ENCODE measurements around the gene SOCS3.

The SOCS3 gene

DNA sequence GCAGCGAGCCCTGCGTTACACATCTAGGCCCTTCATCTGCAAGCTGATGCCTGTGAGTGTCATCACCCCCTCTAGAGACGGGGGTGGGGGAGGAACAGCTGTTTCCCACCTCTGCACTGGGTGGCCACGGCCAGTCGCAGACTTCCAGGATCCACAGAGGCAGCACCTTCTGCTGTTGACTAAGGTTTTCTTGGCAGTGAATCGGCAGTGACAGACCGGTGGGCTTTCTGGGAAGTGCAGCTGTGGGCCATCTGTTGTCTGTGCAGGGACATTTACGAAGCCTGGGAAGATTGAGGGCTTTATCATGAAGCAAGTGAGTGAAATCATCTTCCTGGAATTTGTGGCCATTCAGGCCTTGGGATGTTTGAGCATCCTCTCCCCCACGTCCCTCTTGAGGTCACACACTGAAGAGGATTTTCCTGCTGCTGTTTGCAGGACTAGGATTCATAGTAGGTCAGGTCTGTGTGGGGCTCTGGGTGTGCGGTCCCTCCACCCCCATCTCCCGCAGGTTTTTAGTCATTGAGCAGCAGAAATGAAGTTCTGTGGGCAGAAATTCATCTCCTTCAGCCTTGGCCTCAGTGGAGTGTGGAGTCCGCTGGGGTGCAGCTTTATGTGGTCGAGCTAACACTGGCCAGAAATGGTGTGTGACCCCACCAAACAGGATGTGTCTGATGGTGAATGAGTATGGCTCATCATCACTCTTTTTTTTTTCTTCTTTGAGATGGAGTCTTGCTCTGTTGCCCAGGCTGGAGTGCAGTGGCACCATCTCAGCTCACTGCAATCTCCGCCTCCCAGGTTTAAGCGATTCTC lies 30.6 kb upstream of the SOCS3 start:
- DNase-seq (ENCODE audit: low read depth in 3 of 3): no peak

- DNase-seq (ENCODE audit: low read depth in 3 of 3): no peak
Observed at GRCh38 chr17:78387977-78388941, 28.4 kb upstream of the SOCS3 start.

- DNase-seq (ENCODE audit: low read depth in 3 of 3): no peak
Observed at GRCh38 chr17:78384479-78385175, 24.8 kb upstream of the SOCS3 start.

DNA sequence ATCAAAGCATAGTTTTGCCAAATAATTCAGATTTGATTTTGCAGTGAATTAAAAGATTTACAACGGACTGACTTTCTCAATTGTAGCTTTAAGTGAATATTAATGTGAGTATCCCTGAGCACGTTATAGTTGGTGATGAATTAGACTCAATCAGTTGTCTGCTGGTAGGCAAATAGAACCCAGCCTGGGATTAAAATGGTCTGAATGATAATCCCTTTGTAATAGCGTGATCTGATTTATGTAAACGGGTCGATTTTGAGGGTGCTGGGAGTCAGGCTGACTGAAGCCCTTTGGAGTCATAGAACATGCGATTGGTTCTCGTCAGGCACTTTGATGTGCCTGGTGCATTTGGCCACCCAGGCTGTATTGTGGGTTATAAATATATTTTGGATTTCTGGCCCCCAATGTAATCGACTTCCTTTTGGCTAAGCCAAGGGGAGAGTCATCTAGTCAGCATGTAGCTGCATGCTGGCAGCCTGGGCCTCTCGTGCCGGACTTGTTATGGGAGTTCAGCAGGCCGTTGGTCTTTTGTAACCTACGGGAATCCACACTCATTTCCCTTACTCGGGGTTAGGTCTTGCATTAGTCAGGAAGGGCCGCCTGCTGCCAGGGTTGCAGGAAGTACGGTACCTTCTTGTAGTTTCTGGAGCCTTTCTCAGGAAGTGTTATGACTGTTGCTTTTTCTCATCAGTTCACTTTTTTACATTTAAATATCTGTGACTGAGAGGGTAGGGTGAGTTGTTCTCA lies 24.0 kb upstream of the SOCS3 start:
- peak in 2 of 3 experiments; percentile 21 to 26 for DNase-seq (ENCODE audit: low read depth in 3 of 3)

- peak in 2 of 3 experiments; percentile 19 to 41 for DNase-seq (ENCODE audit: low read depth in 3 of 3)
Observed at GRCh38 chr17:78381601-78382232, 21.8 kb upstream of the SOCS3 start.

- no peak for DNase-seq (ENCODE audit: low read depth in 3 of 3)
Observed at GRCh38 chr17:78380370-78380769, 20.5 kb upstream of the SOCS3 start.

GRCh38 chr17:78379131-78379491 lies 19.2 kb upstream of the SOCS3 start:
- DNase-seq (ENCODE audit: low read depth in 3 of 3): no peak

DNA sequence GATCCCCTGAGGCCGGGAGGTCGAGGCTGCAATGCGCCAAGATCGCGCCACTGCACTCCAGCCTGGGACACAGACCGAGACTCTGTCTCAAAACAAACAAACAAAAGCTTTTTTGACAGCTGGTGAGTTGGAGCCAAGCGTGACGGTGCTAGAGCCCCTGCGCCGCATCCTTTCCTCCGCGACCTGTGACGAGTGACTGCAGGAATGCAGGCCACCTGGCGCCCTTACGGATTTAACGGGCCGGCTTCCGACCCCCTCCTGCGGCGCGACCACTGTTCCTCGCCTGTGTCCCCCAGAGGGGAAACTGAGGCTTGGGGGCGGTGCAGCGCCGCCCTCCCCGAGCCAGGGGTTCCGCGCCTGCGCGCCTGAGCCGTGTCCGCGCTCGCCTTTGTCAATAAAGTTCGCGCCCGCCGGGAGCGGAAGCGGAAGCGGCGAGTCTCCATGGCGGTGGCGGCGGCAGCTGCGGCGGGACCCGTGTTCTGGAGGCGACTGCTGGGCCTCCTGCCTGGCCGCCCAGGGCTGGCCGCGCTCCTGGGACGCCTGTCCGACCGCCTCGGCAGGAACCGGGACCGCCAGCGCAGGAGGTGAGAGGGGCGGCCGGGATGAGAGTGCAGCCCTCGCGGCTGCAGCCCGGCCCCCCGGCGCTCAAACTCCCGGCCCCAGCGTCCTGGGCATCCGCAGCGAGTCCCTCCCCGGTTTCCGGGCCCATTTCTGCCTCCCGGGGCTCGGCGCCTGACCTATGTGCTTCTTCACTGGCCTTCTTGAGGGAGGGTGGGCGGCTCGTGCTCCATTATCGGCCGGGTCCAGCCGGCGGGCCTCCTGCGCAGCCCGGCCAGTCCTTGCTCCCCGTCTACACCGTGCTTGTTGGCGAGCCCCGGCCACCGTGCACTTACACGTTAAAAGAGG lies 18.6 kb upstream of the SOCS3 start, which contains the start of gene PGS1:
TSS of gene PGS1 (plus strand) at position 425 of the 906 bp plus-strand sequence. CDS start at position 442, 17 bp downstream.
- peak; percentile 65 to 78 (median 70) for DNase-seq (ENCODE audit: low read depth in 3 of 3)

GRCh38 chr17:78377858-78378224 lies 18.0 kb upstream of the SOCS3 start:
- DNase-seq (ENCODE audit: low read depth in 3 of 3): no peak

GRCh38 chr17:78376161-78376560 lies 16.3 kb upstream of the SOCS3 start:
- DNase-seq (ENCODE audit: low read depth in 3 of 3): no peak

- no peak for DNase-seq (ENCODE audit: low read depth in 3 of 3)
Observed at GRCh38 chr17:78375401-78376151, 15.7 kb upstream of the SOCS3 start.

GRCh38 chr17:78374631-78375274 lies 14.9 kb upstream of the SOCS3 start:
- no peak for DNase-seq (ENCODE audit: low read depth in 3 of 3)

DNA sequence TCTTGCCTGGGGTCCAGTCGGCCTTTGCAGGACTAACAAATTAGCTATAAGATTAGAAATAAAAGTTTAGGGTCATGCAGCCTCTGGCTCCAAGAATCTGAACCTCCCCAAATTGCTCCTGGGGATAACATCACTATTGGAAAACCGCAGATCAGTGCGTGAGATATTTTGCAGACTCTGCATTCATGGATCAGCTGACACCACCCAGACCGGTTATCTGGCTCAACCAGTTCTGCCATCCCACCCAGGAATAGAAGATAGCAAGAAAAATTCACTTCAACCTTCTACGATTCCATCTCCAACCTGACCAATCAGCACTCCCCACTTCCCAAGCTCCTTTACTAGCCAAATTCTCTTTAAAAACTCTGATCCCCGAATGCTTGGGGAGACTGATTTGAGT lies 14.3 kb upstream of the SOCS3 start:
- no peak for DNase-seq (ENCODE audit: low read depth in 3 of 3)

- no peak for DNase-seq (ENCODE audit: low read depth in 3 of 3)
Observed at GRCh38 chr17:78372841-78373240, 13.0 kb upstream of the SOCS3 start.

- DNase-seq (ENCODE audit: low read depth in 3 of 3): no peak
Observed at GRCh38 chr17:78371056-78371455, 11.2 kb upstream of the SOCS3 start.

- no peak for DNase-seq (ENCODE audit: low read depth in 3 of 3)
Observed at GRCh38 chr17:78369791-78370381, 10.0 kb upstream of the SOCS3 start.

DNA sequence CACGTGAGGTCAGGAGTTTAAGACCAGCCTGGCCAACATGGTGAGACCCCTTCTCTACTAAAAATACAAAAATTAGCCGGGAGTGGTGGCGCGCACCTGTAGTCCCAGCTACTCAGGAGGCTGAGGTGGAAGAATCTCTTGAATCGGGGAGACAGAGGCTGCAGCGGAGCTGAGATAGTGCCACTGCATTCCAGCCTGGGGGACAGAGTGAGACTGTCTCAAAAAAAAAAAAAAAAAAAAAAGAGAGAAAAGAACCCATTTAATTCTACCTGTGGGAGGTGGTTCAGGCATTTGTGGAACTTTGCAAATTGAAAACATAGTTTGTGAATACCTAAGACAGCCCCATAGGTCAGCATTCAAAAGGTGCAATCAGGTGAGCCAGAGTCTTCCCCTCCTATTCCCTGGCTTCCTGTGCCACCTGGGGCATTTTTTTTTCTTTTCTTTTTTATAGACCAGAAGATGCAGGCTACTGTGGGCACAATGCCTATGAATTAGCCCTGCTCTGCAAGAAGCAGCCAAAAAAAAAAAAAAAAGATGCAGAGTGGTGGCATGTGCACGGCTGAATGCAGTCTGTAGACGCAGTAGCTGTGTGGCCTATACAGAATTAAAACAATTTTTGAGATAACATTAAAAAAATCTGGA lies 9.1 kb upstream of the SOCS3 start:
- no peak for DNase-seq (ENCODE audit: low read depth in 3 of 3)

GRCh38 chr17:78368348-78368747 lies 8.5 kb upstream of the SOCS3 start:
- no peak for DNase-seq (ENCODE audit: low read depth in 3 of 3)

All from stimulated activated CD4-positive, alpha-beta T cell treated with anti-CD3 and anti-CD28 coated beads, TNF-alpha, amount 100 ng/mL, for 4 hours (primary cell).